Sigmoid colon (tissue), 7 donors: ENCODE measurements around the gene ADARB2. TPM values are rescaled to one million over a fixed set of nuclear protein-coding genes. Genes with fewer than 3 reads are reported as not detected.

Experiments
- DNase-seq: peaks from one replicate; pipeline ENCODE4 v3.0.0-alpha.2; 2019
- H3K27ac ChIP-seq, 4 donors: fragments of 200-600 bp; sonication (generic); one replicate each; pipeline ENCODE4 v1.5.1; 2016 to 2019; ENCODE audit warnings: mild to moderate bottlenecking in 1 of 4
- H3K27me3 ChIP-seq, 3 donors: fragments of 200-600 bp; sonication (generic); one replicate each; pipeline ENCODE4 v1.5.1; 2019; ENCODE audit warnings: mild to moderate bottlenecking in 1 of 3
- H3K36me3 ChIP-seq, 4 donors: fragments of 200-600 bp; sonication (generic); one replicate each; pipeline ENCODE4 v1.5.1; 2016 to 2019
- H3K4me1 ChIP-seq, 4 donors: fragments of 200-600 bp; sonication (generic); one replicate each; pipeline ENCODE4 v1.5.1; 2017 to 2019
- H3K4me3 ChIP-seq, 4 donors: fragments of 200-600 bp; sonication (generic); one replicate each; pipeline ENCODE4 v1.5.1; 2017 to 2019; ENCODE audit warnings: mild to moderate bottlenecking in 2 of 4, moderate library complexity in 1 of 4
- H3K9me3 ChIP-seq, 4 donors: fragments of 200-600 bp in 3 of 4; sonication (generic) in 3 of 4; one replicate each; pipeline versions ENCODE4 v1.5.1 to v1.6.1; 2013 to 2019
- EP300 ChIP-seq, 4 donors: sonication (generic); formaldehyde crosslinking; IDR thresholded peaks; one replicate each; pipeline ENCODE4 v1.6.1; 2017; ENCODE audit warnings: antibody characterized with exemption in 4 of 4
- POLR2A ChIP-seq, 2 donors: fragments of 450-650 bp; IDR thresholded peaks; one replicate each; pipeline ENCODE4 v1.6.1; 2016; ENCODE audit warnings: antibody characterized with exemption in 2 of 2, mild to moderate bottlenecking in 2 of 2, moderate library complexity in 2 of 2
- POLR2AphosphoS5 ChIP-seq, 4 donors: sonication (generic); formaldehyde crosslinking; IDR thresholded peaks; one replicate each; pipeline ENCODE4 v1.6.1; 2017; ENCODE audit warnings: antibody characterized with exemption in 4 of 4
- WGBS, 2 donors: extraction: QIAGEN DNeasy Blood & Tissue Kit; methylation state at CpG; one replicate each; pipeline ENCODE4 v1.1.7; 2013; 5-methylcytosine and 5-hydroxymethylcytosine counted together
- intact Hi-C: fragments of 100-400 bp; cut with DNase I; formaldehyde crosslinking; loops from one replicate; pipeline ENCODE4 v1.15.1; 2023
- polyA plus RNA-seq, 3 donors: library from polyadenylated mRNA; stranded (reverse); fragments of 200-250 nt; gene quantifications; one replicate each; pipeline ENCODE4 v1.2.3, GENCODE V29; 2013
- total RNA-seq, 4 donors: library from RNA; depleted of rRNA; stranded (reverse); fragments of >200 nt; gene quantifications; one replicate each; pipeline ENCODE4 v1.1.0, GENCODE V29; 2016
- TF ChIP-seq, protein P1 (sequence below), 4 experiments: fragments of 450-650 bp in 3 of 4; fragments of 200-600 bp in 1 of 4; IDR thresholded peaks; one replicate each; pipeline ENCODE4 v1.5.1; 2016 to 2019; ENCODE audit warnings: antibody characterized with exemption in 4 of 4, mild to moderate bottlenecking in 3 of 4, moderate library complexity in 2 of 4
- donor health status: healthy with polysubstance abuse.
- donor health status: Bipolar disorder and iron deficiency.
- donor health status: healthy.

ADARB2 gene
- total and polyA plus RNA-seq, 7 donors: 0.60 to 5.9 (median 3.5) TPM; not detected in 1

DNA sequence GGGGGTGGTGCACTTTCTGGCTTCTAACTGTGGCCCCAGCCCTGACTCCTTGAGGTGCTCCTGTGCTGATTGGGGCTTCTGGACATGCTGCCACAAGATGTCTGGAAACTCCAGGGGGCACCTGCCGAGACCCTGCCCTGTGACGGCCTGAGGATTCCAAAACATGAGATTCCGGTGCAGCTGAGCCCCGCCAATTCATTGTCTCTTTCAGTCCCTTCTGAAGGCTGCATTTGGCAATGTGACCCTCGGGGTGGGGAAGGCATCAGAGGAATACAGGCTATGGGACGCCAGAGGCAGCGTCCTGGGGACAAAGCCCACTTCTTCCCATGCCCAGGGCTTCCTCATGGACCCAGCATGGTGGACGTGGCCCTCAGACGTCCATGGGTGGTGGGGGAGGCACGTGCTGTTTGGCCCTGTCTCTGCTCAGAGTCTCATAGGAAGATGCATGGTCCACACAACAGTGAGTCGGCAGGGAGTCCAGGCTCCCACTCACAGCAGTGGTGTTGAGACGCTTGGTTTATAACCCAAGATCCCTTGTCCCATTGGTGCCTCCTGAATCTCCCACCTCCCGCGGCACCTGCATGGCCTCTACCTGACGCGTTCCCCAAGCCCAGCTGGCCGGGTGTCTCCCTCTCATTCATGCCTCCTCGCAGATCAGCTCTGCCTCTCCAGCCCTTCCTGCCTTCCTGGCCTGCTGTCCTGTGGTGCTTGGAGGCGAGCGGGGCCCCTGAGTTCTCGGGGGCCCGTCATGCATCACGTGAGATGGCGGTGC lies 551.2 kb downstream of the ADARB2 start:
- TF ChIP-seq POLR2AphosphoS5 (IDR thresholded peaks at IDR 0.05): no peak
- no peak for TF ChIP-seq EP300 (IDR thresholded peaks at IDR 0.05)
- TF ChIP-seq POLR2A (IDR thresholded peaks at IDR 0.05): no peak
- TF ChIP-seq, protein P1, sequence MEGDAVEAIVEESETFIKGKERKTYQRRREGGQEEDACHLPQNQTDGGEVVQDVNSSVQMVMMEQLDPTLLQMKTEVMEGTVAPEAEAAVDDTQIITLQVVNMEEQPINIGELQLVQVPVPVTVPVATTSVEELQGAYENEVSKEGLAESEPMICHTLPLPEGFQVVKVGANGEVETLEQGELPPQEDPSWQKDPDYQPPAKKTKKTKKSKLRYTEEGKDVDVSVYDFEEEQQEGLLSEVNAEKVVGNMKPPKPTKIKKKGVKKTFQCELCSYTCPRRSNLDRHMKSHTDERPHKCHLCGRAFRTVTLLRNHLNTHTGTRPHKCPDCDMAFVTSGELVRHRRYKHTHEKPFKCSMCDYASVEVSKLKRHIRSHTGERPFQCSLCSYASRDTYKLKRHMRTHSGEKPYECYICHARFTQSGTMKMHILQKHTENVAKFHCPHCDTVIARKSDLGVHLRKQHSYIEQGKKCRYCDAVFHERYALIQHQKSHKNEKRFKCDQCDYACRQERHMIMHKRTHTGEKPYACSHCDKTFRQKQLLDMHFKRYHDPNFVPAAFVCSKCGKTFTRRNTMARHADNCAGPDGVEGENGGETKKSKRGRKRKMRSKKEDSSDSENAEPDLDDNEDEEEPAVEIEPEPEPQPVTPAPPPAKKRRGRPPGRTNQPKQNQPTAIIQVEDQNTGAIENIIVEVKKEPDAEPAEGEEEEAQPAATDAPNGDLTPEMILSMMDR (IDR thresholded peaks at IDR 0.05): no peak
- no peaks in the 10 kb centered on the region for H3K4me1 ChIP-seq
- H3K4me3 ChIP-seq: no peak overlapping the region
- H3K27ac ChIP-seq: no peak overlapping the region
- 93% methylated on average over 24 of the region's 24 CpGs for WGBS, 2 donors
- H3K27me3 ChIP-seq: peaks cover 0 to 6% (median 0%) of the 10 kb centered on the region in 3 donors
- no peaks in the 10 kb centered on the region for H3K9me3 ChIP-seq
- no peaks in the 10 kb centered on the region for H3K36me3 ChIP-seq
- intact Hi-C loops: no loop called here
- peak; percentile 18 for DNase-seq

DNA sequence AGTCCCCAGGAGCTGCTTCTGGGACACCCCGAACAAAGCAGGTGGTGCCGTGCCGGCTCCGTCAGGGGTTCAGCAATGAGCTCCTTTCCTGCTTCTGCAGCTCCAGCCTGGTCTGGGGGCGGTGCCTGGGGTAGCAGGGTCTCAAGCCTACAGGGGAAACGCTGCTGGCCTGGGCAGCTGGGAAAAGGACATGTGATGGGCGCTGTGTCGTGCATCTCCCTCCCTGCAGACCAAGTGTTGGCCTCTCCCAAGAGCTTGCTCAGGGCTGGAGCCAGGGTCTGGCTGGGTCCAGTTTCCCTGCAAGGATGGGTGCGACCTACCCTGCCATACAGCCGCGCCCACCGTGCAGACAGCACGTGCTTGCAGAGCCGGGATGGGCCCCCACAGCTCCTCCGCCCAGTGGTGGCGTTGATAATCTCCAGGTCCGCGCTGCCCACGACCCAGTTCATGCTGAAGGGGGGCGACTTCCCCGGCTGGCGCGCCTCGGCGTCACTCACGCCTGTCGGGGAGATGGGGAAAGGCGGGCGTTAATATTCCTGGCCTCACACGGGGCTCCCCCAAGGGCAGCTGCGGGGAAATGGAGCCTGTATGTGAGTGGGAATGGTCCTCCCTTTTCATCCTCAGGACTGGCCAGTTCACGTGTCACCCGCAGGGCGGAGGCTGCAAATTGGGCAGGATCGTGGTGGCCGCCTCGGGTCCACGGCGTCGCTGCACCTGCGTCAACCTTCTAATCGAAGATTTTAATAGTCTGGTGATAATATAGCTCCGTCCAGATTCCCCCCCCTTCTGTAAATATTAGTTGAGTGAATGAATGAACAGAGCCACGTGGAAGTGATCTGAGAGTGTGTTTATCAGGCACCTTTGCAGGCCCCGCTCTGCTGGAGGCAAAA lies 552.5 kb downstream of the ADARB2 start:
- no peaks in the 10 kb centered on the region for H3K4me1 ChIP-seq
- H3K27ac ChIP-seq: no peak overlapping the region
- H3K36me3 ChIP-seq: no peaks in the 10 kb centered on the region
- WGBS, 2 donors: 77 to 84% methylated on average over 45 of the region's 45 CpGs
- no peak overlapping the region for H3K4me3 ChIP-seq
- H3K27me3 ChIP-seq: peaks cover 0 to 6% (median 0%) of the 10 kb centered on the region in 3 donors
- H3K9me3 ChIP-seq: no peaks in the 10 kb centered on the region
- intact Hi-C loops: no loop called here
- DNase-seq: peak; percentile 40
- TF ChIP-seq POLR2AphosphoS5 (IDR thresholded peaks at IDR 0.05) (no peak), POLR2A (IDR thresholded peaks at IDR 0.05) (no peak), EP300 (IDR thresholded peaks at IDR 0.05) (no peak)
- TF ChIP-seq, protein P1 (IDR thresholded peaks at IDR 0.05): no peak

DNA sequence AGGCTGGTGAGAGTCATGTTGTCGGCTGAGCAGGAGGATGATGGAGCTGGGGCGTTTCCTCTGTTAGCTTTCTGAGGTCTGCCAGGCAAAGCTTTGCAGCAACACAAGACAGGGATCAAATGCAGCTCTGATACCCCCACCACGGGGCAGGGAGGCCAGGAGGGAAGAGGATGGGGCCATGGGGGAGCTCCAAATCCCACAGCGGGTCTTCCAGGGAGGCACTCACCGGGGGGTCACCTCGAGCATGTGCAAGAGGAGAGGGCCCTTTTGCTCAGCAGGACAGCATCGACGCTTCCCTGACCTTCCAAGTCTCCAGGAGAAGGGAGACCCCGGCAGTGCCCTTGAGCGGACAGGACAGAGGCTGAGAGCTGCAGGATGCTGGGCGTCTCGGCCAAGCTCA lies 553.6 kb downstream of the ADARB2 start:
- WGBS, 2 donors: 71 to 79% methylated on average over 12 of the region's 12 CpGs
- no peaks in the 10 kb centered on the region for H3K9me3 ChIP-seq
- H3K27me3 ChIP-seq: peaks cover 0 to 6% (median 0%) of the 10 kb centered on the region in 3 donors
- H3K36me3 ChIP-seq: no peaks in the 10 kb centered on the region
- intact Hi-C loops: no loop called here
- H3K4me3 ChIP-seq: no peak overlapping the region
- no peak overlapping the region for H3K27ac ChIP-seq
- DNase-seq: peak; percentile 44
- no peaks in the 10 kb centered on the region for H3K4me1 ChIP-seq
- TF ChIP-seq POLR2A (IDR thresholded peaks at IDR 0.05) (no peak), POLR2AphosphoS5 (IDR thresholded peaks at IDR 0.05) (no peak), EP300 (IDR thresholded peaks at IDR 0.05) (no peak)
- TF ChIP-seq, protein P1 (IDR thresholded peaks at IDR 0.05): no peak

DNA sequence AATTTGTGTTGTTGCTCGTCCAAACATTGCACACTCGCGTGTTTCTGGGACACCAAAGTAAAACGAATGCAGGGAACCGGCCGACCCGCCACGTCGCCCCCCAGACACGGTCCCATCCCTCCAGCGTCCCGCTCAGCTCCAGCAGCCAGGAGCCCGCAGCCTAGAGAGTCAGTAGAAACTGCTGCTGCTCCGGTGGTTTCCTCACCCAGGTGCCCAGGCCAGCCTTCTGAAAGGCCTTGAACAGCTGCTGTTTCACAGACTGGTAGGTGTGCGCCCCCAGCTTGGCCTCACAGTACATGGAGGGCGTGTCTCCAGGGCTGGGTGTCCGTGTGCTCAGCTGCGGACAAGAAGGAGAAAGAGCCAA lies 554.3 kb downstream of the ADARB2 start:
- H3K4me3 ChIP-seq: no peak overlapping the region
- H3K9me3 ChIP-seq: no peaks in the 10 kb centered on the region
- DNase-seq: peak; percentile 30
- intact Hi-C loops: no loop called here
- 66 to 81% methylated on average over 18 of the region's 18 CpGs for WGBS, 2 donors
- TF ChIP-seq POLR2AphosphoS5 (IDR thresholded peaks at IDR 0.05): no peak
- TF ChIP-seq, protein P1 (IDR thresholded peaks at IDR 0.05): no peak
- TF ChIP-seq EP300 (IDR thresholded peaks at IDR 0.05): no peak
- no peak for TF ChIP-seq POLR2A (IDR thresholded peaks at IDR 0.05)
- H3K27me3 ChIP-seq: peaks cover 0 to 6% (median 0%) of the 10 kb centered on the region in 3 donors
- no peaks in the 10 kb centered on the region for H3K36me3 ChIP-seq
- H3K27ac ChIP-seq: no peak overlapping the region
- no peaks in the 10 kb centered on the region for H3K4me1 ChIP-seq
